Heart left ventricle (tissue), 16 donors: ENCODE measurements around the gene MUC15. TPM values are rescaled to one million over a fixed set of nuclear protein-coding genes. Genes with fewer than 3 reads are reported as not detected.

Experiments used
- ATAC-seq, 4 donors: fragments of 200-7000 bp; cut with Tn5 transposase; one replicate each; pipeline ENCODE4 v1.9.1; 2020 to 2022; ENCODE audit warnings: moderate library complexity in 4 of 4, mild to moderate bottlenecking in 3 of 4, moderate number of reproducible peaks in 1 of 4
- DNase-seq, 5 donors: peaks; one replicate each; pipeline ENCODE4 v3.0.0-alpha.2; 2020
- H3K27ac ChIP-seq, 12 donors: fragments of 200-600 bp; sonication (generic) in 4 of 12; one replicate each; pipeline versions ENCODE4 v1.5.0 to v1.8.0; 2016 to 2022; ENCODE audit warnings: mild to moderate bottlenecking in 2 of 12
- H3K27me3 ChIP-seq, 9 donors: fragments of 200-600 bp; sonication (generic) in 2 of 9; one replicate each; pipeline versions ENCODE4 v1.5.1 to v1.8.0; 2016 to 2022; ENCODE audit warnings: mild to moderate bottlenecking in 3 of 9
- H3K36me3 ChIP-seq, 9 donors: fragments of 200-600 bp; sonication (generic) in 2 of 9; one replicate each; pipeline versions ENCODE4 v1.5.0 to v1.8.0; 2018 to 2022; ENCODE audit warnings: mild to moderate bottlenecking in 2 of 9
- H3K4me1 ChIP-seq, 12 donors: fragments of 200-600 bp; sonication (generic) in 4 of 12; one replicate each; pipeline versions ENCODE4 v1.5.0 to v1.8.0; 2016 to 2022; ENCODE audit warnings: mild to moderate bottlenecking in 3 of 12
- H3K4me3 ChIP-seq, 12 donors: fragments of 200-600 bp; sonication (generic) in 4 of 12; one replicate each; pipeline versions ENCODE4 v1.5.0 to v1.8.0; 2017 to 2022; ENCODE audit warnings: mild to moderate bottlenecking in 9 of 12, moderate library complexity in 4 of 12
- H3K9me3 ChIP-seq, 12 donors: fragments of 200-600 bp; sonication (generic) in 4 of 12; one replicate each; pipeline versions ENCODE4 v1.5.0 to v1.8.0; 2016 to 2022; ENCODE audit warnings: mild to moderate bottlenecking in 1 of 12
- POLR2A ChIP-seq, 2 donors: fragments of 450-650 bp; IDR thresholded peaks; one replicate each; pipeline ENCODE4 v1.6.1; 2017; ENCODE audit warnings: antibody characterized with exemption in 2 of 2, mild to moderate bottlenecking in 2 of 2, moderate library complexity in 2 of 2
- WGBS, 4 donors: extraction: QIAGEN DNeasy Blood & Tissue Kit in 2 of 4; methylation state at CpG; one replicate each; pipeline versions ENCODE4 v1.1.5 to v1.1.7; 2013 to 2018; 5-methylcytosine and 5-hydroxymethylcytosine counted together
- intact Hi-C, 10 donors: fragments of 100-400 bp; cut with DNase I; formaldehyde crosslinking; loops; one replicate each; pipeline versions ENCODE4 v1.11.1 to v1.14.2; 2022
- polyA plus RNA-seq, 2 donors: library from polyadenylated mRNA; stranded (reverse); fragments of 200-250 nt; gene quantifications; one replicate each; pipeline ENCODE4 v1.2.3, GENCODE V29; 2013
- total RNA-seq, 9 donors: library from RNA; depleted of rRNA in 2 of 9; stranded (reverse); fragments of >200 nt in 2 of 9; fragmentation: NEBNext Ultra II Directional in 3 of 9; extraction: Animal tissue kit (Norgen Biotek cat#: 25700) in 3 of 9; gene quantifications; one replicate each; pipeline versions ENCODE4 v1.1.0 to v1.2.4, GENCODE V29; 2016 to 2023
- TF ChIP-seq, protein P1 (sequence below), 12 donors: fragments of 200-600 bp; sonication (generic) in 4 of 12; IDR thresholded peaks; one replicate each; pipeline versions ENCODE4 v1.5.0 to v1.8.0; 2018 to 2022; ENCODE audit warnings: antibody characterized with exemption in 12 of 12, mild to moderate bottlenecking in 5 of 12
- donor health status: ischemic (EF 13 %, LVEDD 7.1; RV severe dilation, severe dysfunction).
- donor health status: healthy with polysubstance abuse.
- donor health status: DM: no; HTN: yes; CAD: no.
- donor health status: DM: no; HTN: no; CAD: no.
- donor health status: ischemic (EF 25% LVEDD 6.9; RV normal size, moderate dysfunction).
- donor health status: ischemic (EF 25% LVEDD 5.7; RV mildly dilated, moderate dysfunction).
- donor health status: healthy.
- donor health status: DM: yes; HTN: yes; CAD: no.
- donor health status: ischemic (EF 35%, LVEDD 5.7; RV mildly dilated, moderate dysfunction).
- donor health status: nonischemic (EF 11% LVEDD 7.7; RV severe dilation, severe dysfunction).
- donor health status: DM: yes; HTN: yes; CAD: no.
- donor health status: PGD.
- donor health status: ischemic (EF 29% LVEDD 5.4; RV normal size, mild dysfunction).
- donor health status: nonischemic (EF 23%, LVEDD 6.1; RV moderate dilation, normal function).

Gene MUC15
- total and polyA plus RNA-seq, 11 donors, result not detected

DNA sequence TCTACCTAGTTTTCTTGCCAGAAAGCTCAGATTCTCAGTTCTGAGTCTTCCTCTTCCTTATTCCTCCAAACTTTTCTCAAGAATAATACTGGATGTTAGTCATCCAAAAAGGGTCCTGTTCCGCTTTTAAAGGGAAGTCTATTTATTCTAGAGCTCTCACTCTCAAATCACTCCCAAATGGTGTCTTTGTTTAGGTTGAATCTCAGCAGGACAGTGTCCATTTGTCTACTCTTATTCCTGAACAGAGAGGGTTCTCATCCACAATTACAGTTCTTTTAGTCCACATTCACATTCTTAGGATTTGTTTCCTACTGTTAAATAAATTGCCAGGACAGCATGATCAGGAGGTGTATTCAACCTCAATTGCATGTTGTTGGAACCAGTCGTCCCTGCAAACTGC lies 61.3 kb downstream of the MUC15 start:
- Histone ChIP-seq H3K36me3 (no peaks in the 10 kb centered on the region), H3K4me1 (no peaks in the 10 kb centered on the region), H3K27ac (no peak overlapping the region), H3K4me3 (no peak overlapping the region), H3K27me3 (no peaks in the 10 kb centered on the region), H3K9me3 (no peaks in the 10 kb centered on the region)
- DNase-seq, result no peak
- no peak for ATAC-seq
- TF ChIP-seq, protein P1, sequence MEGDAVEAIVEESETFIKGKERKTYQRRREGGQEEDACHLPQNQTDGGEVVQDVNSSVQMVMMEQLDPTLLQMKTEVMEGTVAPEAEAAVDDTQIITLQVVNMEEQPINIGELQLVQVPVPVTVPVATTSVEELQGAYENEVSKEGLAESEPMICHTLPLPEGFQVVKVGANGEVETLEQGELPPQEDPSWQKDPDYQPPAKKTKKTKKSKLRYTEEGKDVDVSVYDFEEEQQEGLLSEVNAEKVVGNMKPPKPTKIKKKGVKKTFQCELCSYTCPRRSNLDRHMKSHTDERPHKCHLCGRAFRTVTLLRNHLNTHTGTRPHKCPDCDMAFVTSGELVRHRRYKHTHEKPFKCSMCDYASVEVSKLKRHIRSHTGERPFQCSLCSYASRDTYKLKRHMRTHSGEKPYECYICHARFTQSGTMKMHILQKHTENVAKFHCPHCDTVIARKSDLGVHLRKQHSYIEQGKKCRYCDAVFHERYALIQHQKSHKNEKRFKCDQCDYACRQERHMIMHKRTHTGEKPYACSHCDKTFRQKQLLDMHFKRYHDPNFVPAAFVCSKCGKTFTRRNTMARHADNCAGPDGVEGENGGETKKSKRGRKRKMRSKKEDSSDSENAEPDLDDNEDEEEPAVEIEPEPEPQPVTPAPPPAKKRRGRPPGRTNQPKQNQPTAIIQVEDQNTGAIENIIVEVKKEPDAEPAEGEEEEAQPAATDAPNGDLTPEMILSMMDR (IDR thresholded peaks at IDR 0.05), result no peak
- TF ChIP-seq POLR2A (IDR thresholded peaks at IDR 0.05), result no peak
- WGBS, 4 donors, result 70 to 75% (median 74%) methylated on average over 2 of the region's 2 CpGs
- intact Hi-C loops, result no loop called here

DNA sequence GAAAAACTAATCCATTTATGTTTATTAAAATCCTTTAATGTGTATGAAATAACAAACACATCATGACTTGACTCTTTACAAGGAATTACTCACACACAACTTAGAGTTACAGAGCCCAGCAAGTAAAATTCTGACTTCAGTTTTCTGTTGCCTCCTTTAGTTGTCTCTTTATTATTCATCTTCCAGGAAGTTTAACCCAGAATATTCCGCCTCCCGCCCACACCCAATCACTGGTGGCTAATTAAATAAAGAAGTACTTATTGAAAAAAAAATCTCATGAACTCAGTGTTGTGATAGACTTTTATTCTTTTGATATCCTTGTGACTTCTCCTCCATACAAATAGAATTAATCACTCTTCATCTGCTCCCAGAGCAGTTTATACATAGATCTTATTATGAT lies 61.9 kb downstream of the MUC15 start:
- intact Hi-C loops, result no loop called here
- H3K4me1 ChIP-seq, result no peaks in the 10 kb centered on the region
- no peak overlapping the region for H3K27ac ChIP-seq
- H3K27me3 ChIP-seq, result no peaks in the 10 kb centered on the region
- ATAC-seq, result no peak
- 89 to 92% (median 91%) methylated on average over 2 of the region's 2 CpGs for WGBS, 4 donors
- H3K9me3 ChIP-seq, result no peaks in the 10 kb centered on the region
- no peak for DNase-seq
- no peak overlapping the region for H3K4me3 ChIP-seq
- H3K36me3 ChIP-seq, result no peaks in the 10 kb centered on the region
- TF ChIP-seq POLR2A (IDR thresholded peaks at IDR 0.05), result no peak
- TF ChIP-seq, protein P1 (IDR thresholded peaks at IDR 0.05), result no peak

Other genes starting within 250 kb of the MUC15 start
- gene ANO3, start 240.1 kb downstream of the MUC15 start, total RNA-seq, result under 1 TPM in 3 of 9 donors, not detected in 6; 0.12 to 0.54 (median 0.29) TPM
- gene ANO3, start 240.1 kb downstream of the MUC15 start, polyA plus RNA-seq, result under 1 TPM; 0.04 to 0.06 TPM
- under 1 TPM in 1 of 9 donors, not detected in 8; 0.11 TPM for gene SLC5A12, start 149.8 kb upstream of the MUC15 start, total RNA-seq
- gene SLC5A12, start 149.8 kb upstream of the MUC15 start, polyA plus RNA-seq, result not detected